GM18520 (cell line): ENCODE results near the gene JMJD1C.
"Not testable (repeated sequence)": the region's sequence is repeated elsewhere in the genome, so short reads cannot be mapped to it uniquely, and the experiment has no call there.

Experiments used
- ATAC-seq: cut with Tn5 transposase; IDR thresholded peaks from one replicate; pipeline ENCODE4 v1.9.1; 2021; ENCODE audit not compliant: unreplicated experiment

The JMJD1C gene

GRCh38 chr10:63465293-63466143 is at the start of gene JMJD1C:
JMJD1C (minus strand) TSS chr10:63465977; CDS start chr10:63465662, 315 bp downstream.
- ATAC-seq = peak; percentile 69

- ATAC-seq = no peak
Observed at GRCh38 chr10:63515002-63515763, 49.4 kb upstream of the JMJD1C start.

GRCh38 chr10:63506554-63506953 is 40.8 kb upstream of the JMJD1C start:
- ATAC-seq = no peak

- ATAC-seq = no peak
Observed at GRCh38 chr10:63505562-63505961, 39.8 kb upstream of the JMJD1C start.

- no peak for ATAC-seq
Observed at GRCh38 chr10:63504145-63504881, 38.5 kb upstream of the JMJD1C start.

- no peak for ATAC-seq
Observed at GRCh38 chr10:63503395-63503794, 37.6 kb upstream of the JMJD1C start.

- ATAC-seq = no peak
Observed at GRCh38 chr10:63502832-63503231, 37.1 kb upstream of the JMJD1C start.

- ATAC-seq = no peak
Observed at GRCh38 chr10:63501954-63502353, 36.2 kb upstream of the JMJD1C start.

GRCh38 chr10:63500551-63500950 is 34.8 kb upstream of the JMJD1C start:
- not testable (repeated sequence) for ATAC-seq

GRCh38 chr10:63498665-63499064 is 32.9 kb upstream of the JMJD1C start:
- ATAC-seq = no peak

- ATAC-seq = no peak
Observed at GRCh38 chr10:63497321-63497720, 31.5 kb upstream of the JMJD1C start.

- no peak for ATAC-seq
Observed at GRCh38 chr10:63496561-63496960, 30.8 kb upstream of the JMJD1C start.

GRCh38 chr10:63494951-63495350 is 29.2 kb upstream of the JMJD1C start:
- ATAC-seq = no peak

GRCh38 chr10:63493004-63493403 is 27.2 kb upstream of the JMJD1C start:
- no peak for ATAC-seq

- not testable (repeated sequence) for ATAC-seq
Observed at GRCh38 chr10:63492317-63492690, 26.5 kb upstream of the JMJD1C start.

GRCh38 chr10:63491588-63492316 is 26.0 kb upstream of the JMJD1C start:
- no peak for ATAC-seq

- no peak for ATAC-seq
Observed at GRCh38 chr10:63489838-63490237, 24.1 kb upstream of the JMJD1C start.

GRCh38 chr10:63487990-63488389 is 22.2 kb upstream of the JMJD1C start:
- ATAC-seq = no peak

GRCh38 chr10:63483983-63484382 is 18.2 kb upstream of the JMJD1C start:
- ATAC-seq = no peak

- ATAC-seq = no peak
Observed at GRCh38 chr10:63481815-63482421, 16.1 kb upstream of the JMJD1C start.
